Activated T-helper 17 cell treated with anti-CD3 and anti-CD28 coated beads, Interleukin-2, amount 50 U/mL, for 72 hours (primary cell): Measurements from ENCODE around the gene RRM1. TPM values are rescaled to one million over a fixed set of nuclear protein-coding genes. Genes with fewer than 3 reads are reported as not detected.

Experiments
- ATAC-seq: fragments of 150-1000 bp; cut with Tn5 transposase; replicated peaks from 2 replicates; pipeline ENCODE4 v1.10.0; 2021; ENCODE audit warnings: mild to moderate bottlenecking, moderate library complexity
- H3K27ac Mint-ChIP-seq: one replicate; pipeline ENCODE4 v1.8.0; 2022; ENCODE audit warnings: mixed read lengths
- H3K27me3 Mint-ChIP-seq: one replicate; pipeline ENCODE4 v1.8.0; 2022; ENCODE audit warnings: mixed read lengths
- H3K36me3 Mint-ChIP-seq: one replicate; pipeline ENCODE4 v1.8.0; 2022; ENCODE audit warnings: low read depth, mild to moderate bottlenecking, mixed read lengths
- H3K4me1 Mint-ChIP-seq: one replicate; pipeline ENCODE4 v1.8.0; 2022; ENCODE audit warnings: mixed read lengths
- H3K4me3 Mint-ChIP-seq: one replicate; pipeline ENCODE4 v1.8.0; 2022; ENCODE audit warnings: mild to moderate bottlenecking, mixed read lengths
- H3K9me3 Mint-ChIP-seq: one replicate; pipeline ENCODE4 v1.8.0; 2022; ENCODE audit warnings: mixed read lengths
- total RNA-seq, 2 donors: library from RNA; stranded (reverse); gene quantifications; one replicate each; pipeline ENCODE4 v1.2.3, GENCODE V29; 2022

RRM1 gene
- total RNA-seq, 2 donors from 2014 or later, result 193 to 204 TPM

GRCh38 chr11:4181782-4182721, 87.5 kb downstream of the RRM1 start:
- Mint-ChIP-seq H3K27me3 (no peaks in the 10 kb centered on the region), H3K4me1 (no peaks in the 10 kb centered on the region), H3K9me3 (no peaks in the 10 kb centered on the region), H3K4me3 (no peak overlapping the region), H3K27ac (no peak overlapping the region), H3K36me3 (no peaks in the 10 kb centered on the region)
- peak; percentile 61 for ATAC-seq

GRCh38 chr11:4183410-4184057, 88.9 kb downstream of the RRM1 start:
- Mint-ChIP-seq H3K9me3 (no peaks in the 10 kb centered on the region), H3K36me3 (no peaks in the 10 kb centered on the region), H3K27me3 (no peaks in the 10 kb centered on the region), H3K27ac (no peak overlapping the region), H3K4me3 (no peak overlapping the region), H3K4me1 (no peaks in the 10 kb centered on the region)
- no peak for ATAC-seq

- Mint-ChIP-seq H3K4me3 (no peak overlapping the region), H3K9me3 (no peaks in the 10 kb centered on the region), H3K36me3 (no peaks in the 10 kb centered on the region), H3K4me1 (no peaks in the 10 kb centered on the region), H3K27me3 (no peaks in the 10 kb centered on the region), H3K27ac (no peak overlapping the region)
- ATAC-seq, result no peak
Measured at GRCh38 chr11:4184163-4184916, 89.7 kb downstream of the RRM1 start.

- H3K9me3 Mint-ChIP-seq, result no peaks in the 10 kb centered on the region
- no peak overlapping the region for H3K4me3 Mint-ChIP-seq
Measured at GRCh38 chr11:4185561-4185960, 91.0 kb downstream of the RRM1 start.

GRCh38 chr11:4186464-4187054, 92.0 kb downstream of the RRM1 start:
- no peaks in the 10 kb centered on the region for H3K9me3 Mint-ChIP-seq
- H3K4me3 Mint-ChIP-seq, result peak overlapping the region; percentile 68
- H3K4me1 Mint-ChIP-seq, result no peaks in the 10 kb centered on the region
- no peak for ATAC-seq
- H3K27ac Mint-ChIP-seq, result no peak overlapping the region
- H3K27me3 Mint-ChIP-seq, result peaks cover 2% of the 10 kb centered on the region
- H3K36me3 Mint-ChIP-seq, result no peaks in the 10 kb centered on the region

More at GRCh38 chr11:4185561-4185960, 91.0 kb downstream of the RRM1 start:
- Mint-ChIP-seq H3K36me3 (no peaks in the 10 kb centered on the region), H3K27ac (no peak overlapping the region), H3K27me3 (no peaks in the 10 kb centered on the region), H3K4me1 (no peaks in the 10 kb centered on the region)
- no peak for ATAC-seq

- ATAC-seq, result peak; percentile 94
- H3K27ac Mint-ChIP-seq, result no peak overlapping the region
Measured at GRCh38 chr11:4187055-4187988, 92.7 kb downstream of the RRM1 start.

More at GRCh38 chr11:4187055-4187988, 92.7 kb downstream of the RRM1 start:
- no peaks in the 10 kb centered on the region for H3K9me3 Mint-ChIP-seq
- no peaks in the 10 kb centered on the region for H3K4me1 Mint-ChIP-seq
- H3K27me3 Mint-ChIP-seq, result peaks cover 5% of the 10 kb centered on the region
- peak overlapping the region; percentile 68 for H3K4me3 Mint-ChIP-seq
- H3K36me3 Mint-ChIP-seq, result no peaks in the 10 kb centered on the region

Other genes with a start within 250 kb of the RRM1 start
- 10 to 100 TPM; 68.8 to 82.7 TPM for gene STIM1, start 239.1 kb upstream of the RRM1 start, total RNA-seq